Neural progenitor cell (in vitro differentiated cells): Measurements from ENCODE around the gene NBEA.

Experiments used
- EZH2 ChIP-seq: fragments of 200-600 bp; sonication (generic); IDR thresholded peaks from 2 replicates; pipeline ENCODE4 v1.6.1; 2017; ENCODE audit warnings: antibody characterized with exemption, mild to moderate bottlenecking, moderate library complexity
- EZH2phosphoT487 ChIP-seq: fragments of 200-600 bp; sonication (generic); IDR thresholded peaks from 2 replicates; pipeline ENCODE4 v1.6.1; 2017; ENCODE audit warnings: antibody characterized with exemption
- TF ChIP-seq, protein P1 (sequence below): fragments of 200-600 bp; sonication (generic); IDR thresholded peaks from 2 replicates; pipeline ENCODE4 v1.5.1; 2017; ENCODE audit warnings: antibody characterized with exemption, mild to moderate bottlenecking

DNA sequence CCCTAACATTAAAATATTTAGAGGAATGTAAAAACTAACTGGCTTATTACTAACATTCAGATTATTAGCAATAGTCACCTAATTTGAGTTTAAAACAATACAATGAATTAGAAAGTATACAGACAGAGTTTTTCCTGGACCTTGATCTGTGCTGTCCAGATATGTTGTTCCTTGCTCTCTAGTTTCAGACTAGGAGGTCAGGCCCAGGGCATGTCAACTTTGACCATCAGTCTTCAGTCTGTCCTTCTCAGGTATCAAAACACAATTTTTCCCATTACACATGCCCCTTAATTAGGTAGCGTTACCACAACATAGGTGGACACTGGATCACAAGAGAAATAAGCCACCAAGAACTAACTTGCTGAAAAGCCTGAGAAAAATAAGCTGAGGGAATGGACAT is 337.4 kb downstream of the NBEA start:
- TF ChIP-seq EZH2phosphoT487 = no peak
- TF ChIP-seq, protein P1, sequence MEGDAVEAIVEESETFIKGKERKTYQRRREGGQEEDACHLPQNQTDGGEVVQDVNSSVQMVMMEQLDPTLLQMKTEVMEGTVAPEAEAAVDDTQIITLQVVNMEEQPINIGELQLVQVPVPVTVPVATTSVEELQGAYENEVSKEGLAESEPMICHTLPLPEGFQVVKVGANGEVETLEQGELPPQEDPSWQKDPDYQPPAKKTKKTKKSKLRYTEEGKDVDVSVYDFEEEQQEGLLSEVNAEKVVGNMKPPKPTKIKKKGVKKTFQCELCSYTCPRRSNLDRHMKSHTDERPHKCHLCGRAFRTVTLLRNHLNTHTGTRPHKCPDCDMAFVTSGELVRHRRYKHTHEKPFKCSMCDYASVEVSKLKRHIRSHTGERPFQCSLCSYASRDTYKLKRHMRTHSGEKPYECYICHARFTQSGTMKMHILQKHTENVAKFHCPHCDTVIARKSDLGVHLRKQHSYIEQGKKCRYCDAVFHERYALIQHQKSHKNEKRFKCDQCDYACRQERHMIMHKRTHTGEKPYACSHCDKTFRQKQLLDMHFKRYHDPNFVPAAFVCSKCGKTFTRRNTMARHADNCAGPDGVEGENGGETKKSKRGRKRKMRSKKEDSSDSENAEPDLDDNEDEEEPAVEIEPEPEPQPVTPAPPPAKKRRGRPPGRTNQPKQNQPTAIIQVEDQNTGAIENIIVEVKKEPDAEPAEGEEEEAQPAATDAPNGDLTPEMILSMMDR = no peak
- no peak for TF ChIP-seq EZH2
